Measurements from ENCODE around the gene C5orf22.
"Not testable (repeated sequence)": the region's sequence is repeated elsewhere in the genome, so short reads cannot be mapped to it uniquely, and the experiment has no call there.

C5orf22 gene

GRCh38 chr5:31504529-31504928, 27.6 kb upstream of the C5orf22 start:
- no peak for DNase-seq (ENCODE audit: low read depth, low spot score)
- H3K36me3 ChIP-seq (ENCODE audit: control insufficient read depth, insufficient read depth, low read length): peaks cover 26% of the 10 kb centered on the region
- H3K27me3 ChIP-seq (ENCODE audit: control insufficient read depth, insufficient read depth, low read length): no peaks in the 10 kb centered on the region
- no peaks in the 10 kb centered on the region for H3K9me3 ChIP-seq (ENCODE audit: control insufficient read depth, insufficient read depth, low read length)
- WGBS (ENCODE audit: insufficient coverage, insufficient read length): no CpG with 5 or more reads among the region's 10 CpGs
- no peaks in the 10 kb centered on the region for H3K4me1 ChIP-seq (ENCODE audit: control insufficient read depth, insufficient read depth, low read length)
- H3K4me3 ChIP-seq (ENCODE audit: low read length): no peak overlapping the region
- H3K27ac ChIP-seq (ENCODE audit: low read length): no peak overlapping the region

GRCh38 chr5:31511305-31511704, 20.8 kb upstream of the C5orf22 start:
- WGBS (ENCODE audit: insufficient coverage, insufficient read length): 100% methylated on average over 1 of the region's 4 CpGs
- H3K27ac ChIP-seq (ENCODE audit: low read length): no peak overlapping the region
- H3K27me3 ChIP-seq (ENCODE audit: control insufficient read depth, insufficient read depth, low read length): no peaks in the 10 kb centered on the region
- H3K9me3 ChIP-seq (ENCODE audit: control insufficient read depth, insufficient read depth, low read length): no peaks in the 10 kb centered on the region
- H3K4me3 ChIP-seq (ENCODE audit: low read length): no peak overlapping the region
- DNase-seq (ENCODE audit: low read depth, low spot score): no peak
- no peaks in the 10 kb centered on the region for H3K4me1 ChIP-seq (ENCODE audit: control insufficient read depth, insufficient read depth, low read length)
- H3K36me3 ChIP-seq (ENCODE audit: control insufficient read depth, insufficient read depth, low read length): peaks cover 33% of the 10 kb centered on the region

GRCh38 chr5:31516802-31517201, 15.3 kb upstream of the C5orf22 start:
- no peak overlapping the region for H3K27ac ChIP-seq (ENCODE audit: low read length)
- H3K36me3 ChIP-seq (ENCODE audit: control insufficient read depth, insufficient read depth, low read length): peaks cover 19% of the 10 kb centered on the region
- no peak for DNase-seq (ENCODE audit: low read depth, low spot score)
- no CpG with 5 or more reads among the region's 1 CpG for WGBS (ENCODE audit: insufficient coverage, insufficient read length)
- H3K4me1 ChIP-seq (ENCODE audit: control insufficient read depth, insufficient read depth, low read length): no peaks in the 10 kb centered on the region
- H3K4me3 ChIP-seq (ENCODE audit: low read length): no peak overlapping the region
- H3K9me3 ChIP-seq (ENCODE audit: control insufficient read depth, insufficient read depth, low read length): no peaks in the 10 kb centered on the region; the same call in 1 of the 2 replicates
- H3K27me3 ChIP-seq (ENCODE audit: control insufficient read depth, insufficient read depth, low read length): no peaks in the 10 kb centered on the region

GRCh38 chr5:31523041-31523440, 9.1 kb upstream of the C5orf22 start:
- no peak for DNase-seq (ENCODE audit: low read depth, low spot score)
- H3K36me3 ChIP-seq (ENCODE audit: control insufficient read depth, insufficient read depth, low read length): peaks cover 12% of the 10 kb centered on the region
- H3K4me1 ChIP-seq (ENCODE audit: control insufficient read depth, insufficient read depth, low read length): no peaks in the 10 kb centered on the region
- H3K27ac ChIP-seq (ENCODE audit: low read length): no peak overlapping the region
- H3K27me3 ChIP-seq (ENCODE audit: control insufficient read depth, insufficient read depth, low read length): no peaks in the 10 kb centered on the region
- H3K4me3 ChIP-seq (ENCODE audit: low read length): no peak overlapping the region
- H3K9me3 ChIP-seq (ENCODE audit: control insufficient read depth, insufficient read depth, low read length): no peaks in the 10 kb centered on the region; the same call in 1 of the 2 replicates
- WGBS (ENCODE audit: insufficient coverage, insufficient read length): no CpG with 5 or more reads among the region's 4 CpGs

GRCh38 chr5:31530541-31531265, 1.4 kb upstream of the C5orf22 start:
- Histone ChIP-seq H3K9me3 (ENCODE audit: control insufficient read depth, insufficient read depth, low read length) (no peaks in the 10 kb centered on the region), H3K27ac (ENCODE audit: low read length) (no peak overlapping the region), H3K36me3 (ENCODE audit: control insufficient read depth, insufficient read depth, low read length) (peaks cover 17% of the 10 kb centered on the region), H3K4me3 (ENCODE audit: low read length) (peak overlapping the region; percentile 91; the same call in 1 of the 2 replicates), H3K4me1 (ENCODE audit: control insufficient read depth, insufficient read depth, low read length) (no peaks in the 10 kb centered on the region), H3K27me3 (ENCODE audit: control insufficient read depth, insufficient read depth, low read length) (no peaks in the 10 kb centered on the region)
- no peak for DNase-seq (ENCODE audit: low read depth, low spot score)
- WGBS (ENCODE audit: insufficient coverage, insufficient read length): no CpG with 5 or more reads among the region's 9 CpGs

- Histone ChIP-seq H3K27me3 (ENCODE audit: control insufficient read depth, insufficient read depth, low read length) (no peaks in the 10 kb centered on the region), H3K4me3 (ENCODE audit: low read length) (peak overlapping the region; percentile 91; the same call in 1 of the 2 replicates), H3K27ac (ENCODE audit: low read length) (no peak overlapping the region), H3K9me3 (ENCODE audit: control insufficient read depth, insufficient read depth, low read length) (no peaks in the 10 kb centered on the region), H3K4me1 (ENCODE audit: control insufficient read depth, insufficient read depth, low read length) (no peaks in the 10 kb centered on the region), H3K36me3 (ENCODE audit: control insufficient read depth, insufficient read depth, low read length) (peaks cover 14% of the 10 kb centered on the region; the same call in 1 of the 2 replicates)
- no CpG with 5 or more reads among the region's 13 CpGs for WGBS (ENCODE audit: insufficient coverage, insufficient read length)
- no peak for DNase-seq (ENCODE audit: low read depth, low spot score)
Measured at GRCh38 chr5:31531543-31531887, 586 bp upstream of the C5orf22 start.

DNA sequence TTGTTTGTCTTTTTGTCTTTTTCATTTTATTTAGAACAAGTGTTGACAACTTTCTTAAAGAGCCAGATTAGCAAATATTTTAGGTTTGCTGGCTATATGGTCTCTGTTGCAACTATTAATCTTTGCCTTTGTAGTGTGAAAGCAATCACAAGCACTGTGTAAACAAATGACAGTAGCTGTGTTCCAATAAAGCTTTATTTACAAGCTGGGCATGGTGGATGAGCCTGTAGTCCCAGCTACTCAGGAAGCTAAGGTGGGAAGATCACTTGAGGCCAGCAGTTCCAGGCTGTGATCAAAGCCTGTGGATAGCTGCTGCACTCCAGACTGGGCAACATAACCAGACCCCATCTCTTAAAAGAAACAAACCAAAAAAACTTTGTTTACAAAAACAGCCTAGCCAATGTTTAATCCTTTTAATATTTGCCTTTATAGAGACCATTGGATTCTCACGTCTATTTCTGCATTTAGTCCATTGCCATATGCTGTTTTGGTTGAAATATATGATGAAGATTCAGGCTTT, 2.5 kb downstream of the C5orf22 start:
- no peak overlapping the region for H3K27ac ChIP-seq (ENCODE audit: low read length)
- H3K4me3 ChIP-seq (ENCODE audit: low read length): no peak overlapping the region
- no peak for DNase-seq (ENCODE audit: low read depth, low spot score)
- H3K27me3 ChIP-seq (ENCODE audit: control insufficient read depth, insufficient read depth, low read length): no peaks in the 10 kb centered on the region
- H3K9me3 ChIP-seq (ENCODE audit: control insufficient read depth, insufficient read depth, low read length): no peaks in the 10 kb centered on the region
- no peaks in the 10 kb centered on the region for H3K4me1 ChIP-seq (ENCODE audit: control insufficient read depth, insufficient read depth, low read length)
- WGBS (ENCODE audit: insufficient coverage, insufficient read length): no CpG with 5 or more reads among the region's 1 CpG
- no peaks in the 10 kb centered on the region; the same call in 1 of the 2 replicates for H3K36me3 ChIP-seq (ENCODE audit: control insufficient read depth, insufficient read depth, low read length)

DNA sequence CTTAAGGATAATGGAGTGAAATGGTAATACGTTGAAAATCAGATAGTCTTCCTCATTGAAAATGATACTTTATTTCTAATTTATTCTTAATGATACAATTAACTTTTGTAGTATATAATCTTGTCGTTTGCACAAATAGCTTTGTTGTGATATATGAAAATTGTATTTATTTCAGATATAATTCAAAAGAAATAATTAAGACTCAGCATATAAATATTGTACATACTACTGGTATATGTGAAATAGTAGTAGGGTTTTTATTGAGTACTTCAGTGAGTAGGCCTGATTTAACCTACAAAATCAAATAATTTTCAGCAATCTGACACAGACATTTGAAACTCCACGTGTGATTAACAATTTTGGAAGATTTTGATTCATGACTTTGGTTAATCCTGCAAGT, 4.8 kb downstream of the C5orf22 start:
- peaks cover 5% of the 10 kb centered on the region; the same call in 1 of the 2 replicates for H3K36me3 ChIP-seq (ENCODE audit: control insufficient read depth, insufficient read depth, low read length)
- H3K27me3 ChIP-seq (ENCODE audit: control insufficient read depth, insufficient read depth, low read length): no peaks in the 10 kb centered on the region
- no peaks in the 10 kb centered on the region for H3K9me3 ChIP-seq (ENCODE audit: control insufficient read depth, insufficient read depth, low read length)
- H3K4me1 ChIP-seq (ENCODE audit: control insufficient read depth, insufficient read depth, low read length): no peaks in the 10 kb centered on the region
- no CpG with 5 or more reads among the region's 3 CpGs for WGBS (ENCODE audit: insufficient coverage, insufficient read length)
- no peak for DNase-seq (ENCODE audit: low read depth, low spot score)
- H3K27ac ChIP-seq (ENCODE audit: low read length): no peak overlapping the region
- H3K4me3 ChIP-seq (ENCODE audit: low read length): no peak overlapping the region

GRCh38 chr5:31537349-31537748, 5.2 kb downstream of the C5orf22 start:
- H3K4me3 ChIP-seq (ENCODE audit: low read length): no peak overlapping the region
- H3K27ac ChIP-seq (ENCODE audit: low read length): no peak overlapping the region
- DNase-seq (ENCODE audit: low read depth, low spot score): no peak
- no peaks in the 10 kb centered on the region for H3K27me3 ChIP-seq (ENCODE audit: control insufficient read depth, insufficient read depth, low read length)
- H3K36me3 ChIP-seq (ENCODE audit: control insufficient read depth, insufficient read depth, low read length): peaks cover 5% of the 10 kb centered on the region; the same call in 1 of the 2 replicates
- H3K9me3 ChIP-seq (ENCODE audit: control insufficient read depth, insufficient read depth, low read length): no peaks in the 10 kb centered on the region
- H3K4me1 ChIP-seq (ENCODE audit: control insufficient read depth, insufficient read depth, low read length): no peaks in the 10 kb centered on the region

DNA sequence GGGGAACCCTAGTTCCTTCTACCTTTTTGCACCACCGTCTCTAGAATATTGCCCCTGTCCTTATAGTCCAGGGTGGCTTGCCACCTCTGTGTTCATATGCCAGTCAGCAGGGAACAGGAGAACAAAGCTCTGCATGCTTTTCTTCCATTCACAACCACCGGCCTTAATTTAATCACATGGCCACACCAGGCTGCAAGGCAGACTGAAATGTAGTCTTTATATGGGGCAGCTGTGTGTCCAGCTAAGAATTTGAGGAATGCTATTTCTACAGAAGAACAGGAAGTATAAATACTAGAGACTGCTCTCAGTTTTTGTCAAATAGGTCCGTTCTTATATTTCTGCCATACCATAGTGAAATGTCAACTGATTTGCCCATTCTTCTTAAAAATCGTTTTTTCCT, 5.8 kb downstream of the C5orf22 start:
- no peak overlapping the region for H3K4me3 ChIP-seq (ENCODE audit: low read length)
- no CpG with 5 or more reads among the region's 4 CpGs for WGBS (ENCODE audit: insufficient coverage, insufficient read length)
- no peak for DNase-seq (ENCODE audit: low read depth, low spot score)
- peaks cover 5% of the 10 kb centered on the region; the same call in 1 of the 2 replicates for H3K36me3 ChIP-seq (ENCODE audit: control insufficient read depth, insufficient read depth, low read length)
- H3K27ac ChIP-seq (ENCODE audit: low read length): no peak overlapping the region
- H3K27me3 ChIP-seq (ENCODE audit: control insufficient read depth, insufficient read depth, low read length): no peaks in the 10 kb centered on the region
- no peaks in the 10 kb centered on the region for H3K9me3 ChIP-seq (ENCODE audit: control insufficient read depth, insufficient read depth, low read length)
- H3K4me1 ChIP-seq (ENCODE audit: control insufficient read depth, insufficient read depth, low read length): no peaks in the 10 kb centered on the region

GRCh38 chr5:31549114-31549513, 17.0 kb downstream of the C5orf22 start:
- not testable (repeated sequence) for H3K27me3 ChIP-seq (ENCODE audit: control insufficient read depth, insufficient read depth, low read length); H3K4me3 ChIP-seq (ENCODE audit: low read length); H3K9me3 ChIP-seq (ENCODE audit: control insufficient read depth, insufficient read depth, low read length); H3K36me3 ChIP-seq (ENCODE audit: control insufficient read depth, insufficient read depth, low read length); H3K4me1 ChIP-seq (ENCODE audit: control insufficient read depth, insufficient read depth, low read length); DNase-seq (ENCODE audit: low read depth, low spot score); H3K27ac ChIP-seq (ENCODE audit: low read length)
- WGBS (ENCODE audit: insufficient coverage, insufficient read length): no CpG with 5 or more reads among the region's 2 CpGs

All from iPS DF 6.9 (cell line).